Neuron (in vitro differentiated cells): ENCODE measurements around the gene ADAM22.

Experiments used
- H2AFZ ChIP-seq: one replicate; pipeline ENCODE4 v1.6.1; 2013; ENCODE audit warnings: low read depth, mild to moderate bottlenecking, inconsistent platforms, low read length, moderate library complexity
- H3K27me3 ChIP-seq: one replicate; pipeline ENCODE4 v1.6.1; 2013; ENCODE audit warnings: low read length; ENCODE audit not compliant: insufficient read depth
- H3K36me3 ChIP-seq: one replicate; pipeline ENCODE4 v1.6.1; 2013; ENCODE audit warnings: low read length; ENCODE audit not compliant: insufficient read depth
- H3K4me1 ChIP-seq: one replicate; pipeline ENCODE4 v1.6.1; 2013; ENCODE audit warnings: low read length; ENCODE audit not compliant: insufficient read depth
- H3K4me3 ChIP-seq: 2 replicates; pipeline ENCODE4 v1.5.1; 2013; ENCODE audit warnings: mild to moderate bottlenecking, low read length, moderate library complexity
- H3K9me3 ChIP-seq: one replicate; pipeline ENCODE4 v1.6.1; 2013; ENCODE audit warnings: low read length

ADAM22 gene

DNA sequence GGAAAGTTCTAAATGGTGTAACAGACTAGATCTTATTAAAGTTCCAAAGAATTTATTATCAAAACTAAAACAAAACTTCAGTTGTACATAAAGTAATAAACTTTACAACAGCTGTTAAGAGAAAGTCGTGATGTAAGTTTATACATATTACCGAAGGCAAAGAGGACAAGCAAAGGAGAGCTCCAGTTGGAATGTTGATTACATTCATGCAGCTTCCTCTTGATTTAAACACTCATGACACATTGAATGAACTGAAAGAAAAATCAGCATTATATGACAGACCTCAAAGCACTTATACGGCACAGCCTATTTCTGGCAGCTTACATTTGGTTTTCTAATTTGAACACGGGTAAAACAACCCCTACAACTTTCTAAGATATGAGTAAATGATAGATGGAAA is 272.2 kb downstream of the ADAM22 start:
- Histone ChIP-seq H3K9me3 (peaks cover 2% of the 10 kb centered on the region), H3K36me3 (peaks cover 69% of the 10 kb centered on the region), H3K4me3 (no peak overlapping the region), H3K27me3 (no peaks in the 10 kb centered on the region), H2AFZ (no peak overlapping the region), H3K4me1 (peaks cover 2% of the 10 kb centered on the region)

GRCh38 chr7:88208521-88208920 is 274.5 kb downstream of the ADAM22 start:
- Histone ChIP-seq H3K4me1 (no peaks in the 10 kb centered on the region), H3K9me3 (peaks cover 2% of the 10 kb centered on the region), H3K4me3 (no peak overlapping the region), H2AFZ (no peak overlapping the region), H3K36me3 (peaks cover 82% of the 10 kb centered on the region), H3K27me3 (no peaks in the 10 kb centered on the region)

DNA sequence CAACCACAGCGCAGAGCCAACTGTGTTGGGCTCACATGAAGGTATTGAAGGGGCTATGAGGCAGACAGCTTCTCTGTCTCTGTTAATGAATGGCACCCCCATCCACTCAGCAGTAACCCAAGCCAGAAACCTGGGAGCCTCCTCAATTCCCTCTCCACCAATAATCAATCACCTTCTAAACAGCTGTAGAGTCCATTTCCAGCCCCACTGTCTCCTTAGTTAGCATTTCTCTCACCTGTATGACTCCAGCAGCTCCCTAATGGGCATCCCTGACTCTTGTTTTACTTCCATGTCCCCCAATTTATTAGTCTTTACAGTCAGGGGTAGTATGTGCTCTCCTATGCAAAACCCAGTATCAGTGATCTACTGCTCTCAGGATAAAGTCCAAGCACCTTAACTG is 278.9 kb downstream of the ADAM22 start:
- no peaks in the 10 kb centered on the region for H3K27me3 ChIP-seq
- H3K4me1 ChIP-seq: peaks cover 2% of the 10 kb centered on the region
- H3K9me3 ChIP-seq: no peaks in the 10 kb centered on the region
- H2AFZ ChIP-seq: no peak overlapping the region
- no peak overlapping the region for H3K4me3 ChIP-seq
- peaks cover 72% of the 10 kb centered on the region for H3K36me3 ChIP-seq

DNA sequence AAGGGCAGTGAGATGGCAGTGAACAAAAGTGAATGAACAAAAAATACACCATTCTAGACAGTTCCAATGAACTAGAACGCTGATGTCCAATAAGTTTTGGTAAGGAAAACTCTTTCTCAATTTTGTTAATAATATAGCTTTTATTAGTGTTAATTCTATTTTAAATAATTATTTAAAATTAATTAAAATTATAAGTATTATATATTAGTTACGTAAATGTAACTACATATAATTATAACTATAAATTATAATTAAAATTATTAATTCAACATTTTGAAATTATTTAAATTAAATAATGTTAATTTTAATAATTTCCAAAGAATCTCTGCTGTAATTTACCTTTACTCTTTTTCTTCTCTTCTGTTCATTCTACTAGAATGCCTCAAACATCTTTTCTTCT is 280.4 kb downstream of the ADAM22 start:
- H3K4me1 ChIP-seq: peaks cover 9% of the 10 kb centered on the region
- peaks cover 63% of the 10 kb centered on the region for H3K36me3 ChIP-seq
- no peaks in the 10 kb centered on the region for H3K9me3 ChIP-seq
- no peak overlapping the region for H2AFZ ChIP-seq
- H3K4me3 ChIP-seq: no peak overlapping the region
- no peaks in the 10 kb centered on the region for H3K27me3 ChIP-seq

- Histone ChIP-seq H3K9me3 (no peaks in the 10 kb centered on the region), H3K36me3 (peaks cover 56% of the 10 kb centered on the region), H3K4me1 (peaks cover 9% of the 10 kb centered on the region), H3K4me3 (no peak overlapping the region), H3K27me3 (no peaks in the 10 kb centered on the region), H2AFZ (no peak overlapping the region)
Measured at GRCh38 chr7:88215295-88215694, 281.2 kb downstream of the ADAM22 start.

- peaks cover 15% of the 10 kb centered on the region for H3K4me1 ChIP-seq
Measured at GRCh38 chr7:88216276-88216675, 282.2 kb downstream of the ADAM22 start.

DNA sequence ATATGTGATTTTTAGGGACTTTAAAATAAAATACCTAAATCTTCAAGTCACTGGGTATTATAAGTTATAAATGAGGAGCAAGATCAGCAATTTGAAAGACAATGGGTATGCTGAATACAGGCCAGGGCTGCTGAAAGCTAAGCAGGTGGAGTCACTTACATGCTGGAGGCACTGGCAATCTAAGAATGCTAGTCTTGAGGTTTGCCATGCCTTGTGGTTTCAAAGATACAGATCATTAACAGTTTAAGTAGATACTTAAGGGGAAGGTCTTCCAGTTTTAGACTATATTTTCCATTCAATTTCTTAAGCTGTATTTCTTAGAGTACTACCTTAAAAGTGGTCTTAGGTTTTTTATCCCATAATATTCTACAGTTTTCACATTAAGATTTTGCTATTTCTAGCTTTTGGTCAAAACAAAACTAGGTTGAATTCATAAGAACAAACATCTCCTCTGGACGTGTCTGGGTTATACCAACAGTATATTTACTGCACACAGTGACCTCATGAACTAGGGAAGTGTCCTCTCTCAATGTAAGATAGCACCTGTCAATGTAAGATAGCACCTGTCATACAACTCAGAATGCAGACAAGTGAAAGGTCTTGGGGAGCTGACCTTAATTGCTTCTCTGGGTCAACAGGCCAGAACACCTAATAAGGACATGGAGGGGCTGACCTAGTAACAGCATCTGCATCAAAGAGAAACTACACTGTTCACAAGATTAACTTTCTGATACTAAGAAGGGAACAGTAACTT is 283.8 kb downstream of the ADAM22 start:
- Histone ChIP-seq H3K4me1 (peaks cover 17% of the 10 kb centered on the region), H2AFZ (no peak overlapping the region), H3K36me3 (peaks cover 41% of the 10 kb centered on the region), H3K9me3 (no peaks in the 10 kb centered on the region), H3K4me3 (peak overlapping the region; percentile 59), H3K27me3 (no peaks in the 10 kb centered on the region)

More at GRCh38 chr7:88216276-88216675, 282.2 kb downstream of the ADAM22 start:
- H3K9me3 ChIP-seq: no peaks in the 10 kb centered on the region
- H3K27me3 ChIP-seq: no peaks in the 10 kb centered on the region
- H3K36me3 ChIP-seq: peaks cover 54% of the 10 kb centered on the region
- H3K4me3 ChIP-seq: no peak overlapping the region
- H2AFZ ChIP-seq: no peak overlapping the region

GRCh38 chr7:88218429-88218745 is 284.3 kb downstream of the ADAM22 start:
- peaks cover 36% of the 10 kb centered on the region for H3K36me3 ChIP-seq
- no peaks in the 10 kb centered on the region for H3K27me3 ChIP-seq
- H2AFZ ChIP-seq: no peak overlapping the region
- peak overlapping the region; percentile 59 for H3K4me3 ChIP-seq
- no peaks in the 10 kb centered on the region for H3K9me3 ChIP-seq
- peaks cover 17% of the 10 kb centered on the region for H3K4me1 ChIP-seq

DNA sequence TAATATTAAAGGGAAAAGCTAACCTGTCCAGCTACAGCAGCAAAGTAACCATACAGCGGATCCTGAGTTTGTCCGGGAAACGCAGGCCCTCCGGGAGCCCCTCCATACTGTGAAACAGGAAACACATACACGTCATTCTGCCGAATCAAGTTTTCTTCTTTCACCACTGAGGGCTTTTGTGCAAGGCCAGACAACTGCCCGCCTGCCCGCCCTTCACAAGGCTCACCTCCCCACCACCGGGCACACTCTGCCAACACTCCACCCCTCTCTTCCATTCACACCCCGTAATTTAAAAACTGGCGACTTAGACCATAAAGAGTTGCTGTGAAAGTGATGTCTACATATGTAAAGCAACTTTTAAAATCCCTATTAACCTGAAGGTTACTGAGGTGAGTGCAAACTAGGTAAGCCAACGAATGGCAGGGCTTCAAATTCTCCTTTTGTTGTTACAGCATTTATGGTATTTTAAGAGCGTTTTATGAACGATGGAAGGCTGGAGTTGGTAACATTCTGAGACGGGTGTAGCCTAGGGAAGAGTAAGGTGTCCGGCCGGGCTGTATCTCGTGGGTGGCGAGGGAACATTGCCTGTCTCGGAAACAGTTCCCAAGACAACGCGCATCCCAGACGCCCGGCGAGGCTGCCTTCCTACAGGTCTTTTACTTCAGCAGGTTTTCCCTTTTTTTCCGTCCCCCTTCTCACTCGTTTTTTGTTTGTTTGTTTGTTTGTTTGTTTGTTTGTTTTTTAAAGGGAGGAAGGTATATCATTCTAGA is 285.0 kb downstream of the ADAM22 start:
- peak overlapping the region; percentile 59 for H3K4me3 ChIP-seq
- H3K9me3 ChIP-seq: no peaks in the 10 kb centered on the region
- H3K36me3 ChIP-seq: peaks cover 33% of the 10 kb centered on the region
- peaks cover 17% of the 10 kb centered on the region for H3K4me1 ChIP-seq
- H2AFZ ChIP-seq: peak overlapping the region; percentile 97
- H3K27me3 ChIP-seq: no peaks in the 10 kb centered on the region

DNA sequence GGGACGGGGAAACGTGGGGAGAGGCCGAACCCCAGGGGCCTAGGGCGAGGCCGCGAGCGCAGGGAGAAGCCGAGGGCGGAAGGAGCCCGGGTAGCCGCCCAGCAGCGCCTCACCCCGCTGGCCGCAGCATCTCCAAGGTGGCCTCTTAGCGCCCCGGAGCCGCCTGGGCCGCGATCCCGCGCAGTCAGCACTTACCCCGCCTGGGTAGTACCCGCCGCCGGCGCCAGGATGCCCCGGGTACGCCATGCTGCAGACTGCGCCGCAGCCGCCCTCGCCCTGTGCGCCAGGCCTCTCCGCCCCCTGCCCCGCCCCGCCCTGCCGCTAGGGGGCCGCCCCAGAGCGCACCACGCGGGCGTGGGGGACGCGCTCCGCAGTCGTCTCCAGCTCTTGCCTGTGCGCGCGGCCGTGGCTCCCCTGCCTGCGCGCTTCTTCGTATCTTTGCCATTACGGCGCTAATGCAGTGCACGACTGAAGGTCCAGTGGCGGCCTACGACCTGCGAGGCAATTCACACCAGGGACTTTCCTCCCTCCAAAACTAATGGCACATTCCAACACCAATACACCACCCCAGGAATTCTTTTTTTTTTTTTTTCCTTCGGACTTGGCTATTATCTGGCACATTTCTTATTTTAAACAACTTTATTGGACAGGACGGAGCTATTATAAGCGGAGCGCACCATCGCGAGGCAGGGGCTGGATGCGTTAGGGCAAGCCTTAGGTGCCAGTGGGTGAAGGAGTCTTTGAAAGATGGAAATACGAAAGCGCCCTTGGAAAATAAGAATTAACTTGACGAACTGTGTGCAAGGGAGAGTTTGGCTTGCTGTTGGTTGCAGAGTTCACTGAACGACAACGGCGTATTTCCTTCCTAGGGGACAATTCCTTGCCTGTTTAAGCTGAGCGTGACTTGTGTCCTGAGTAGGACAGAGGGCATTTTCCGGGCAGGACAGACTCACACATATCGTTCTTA is 286.0 kb downstream of the ADAM22 start, which contains the start of gene SRI:
SRI (minus strand) TSS at position 258 of the 967 bp plus-strand sequence; CDS start at position 246, 12 bp downstream.
- peaks cover 24% of the 10 kb centered on the region for H3K36me3 ChIP-seq
- H3K4me1 ChIP-seq: peaks cover 17% of the 10 kb centered on the region
- H3K27me3 ChIP-seq: no peaks in the 10 kb centered on the region
- peak within 1 kb of the TSS; percentile 59 for H3K4me3 ChIP-seq
- H2AFZ ChIP-seq: peak within 1 kb of the TSS; percentile 97
- no peaks in the 10 kb centered on the region for H3K9me3 ChIP-seq

- Histone ChIP-seq H3K9me3 (no peaks in the 10 kb centered on the region), H3K4me1 (peaks cover 11% of the 10 kb centered on the region)
Measured at GRCh38 chr7:88223265-88223664, 289.2 kb downstream of the ADAM22 start.

GRCh38 chr7:88224601-88225275 is 290.7 kb downstream of the ADAM22 start:
- Histone ChIP-seq H3K4me3 (no peak overlapping the region), H3K36me3 (no peaks in the 10 kb centered on the region), H3K4me1 (peaks cover 7% of the 10 kb centered on the region), H3K9me3 (peaks cover 1% of the 10 kb centered on the region), H3K27me3 (no peaks in the 10 kb centered on the region), H2AFZ (no peak overlapping the region)

More at GRCh38 chr7:88223265-88223664, 289.2 kb downstream of the ADAM22 start:
- H3K27me3 ChIP-seq: no peaks in the 10 kb centered on the region
- peaks cover 1% of the 10 kb centered on the region for H3K36me3 ChIP-seq
- H3K4me3 ChIP-seq: no peak overlapping the region
- H2AFZ ChIP-seq: no peak overlapping the region
